Upper lobe of left lung (tissue), 6 donors: ENCODE measurements around the gene SELENON. TPM values are rescaled to one million over a fixed set of nuclear protein-coding genes. Genes with fewer than 3 reads are reported as not detected.
A peak's percentile ranks its signal among the peaks of the same experiment; 100 is the strongest.

ENCODE experiments used
- ATAC-seq, 2 donors: fragments of 200-7000 bp; cut with Tn5 transposase; one replicate each; pipeline ENCODE4 v1.9.1; 2022; ENCODE audit warnings: mild to moderate bottlenecking in 2 of 2, moderate library complexity in 2 of 2; ENCODE audit not compliant: low FRiP score in 2 of 2
- DNase-seq, 2 donors: peaks; one replicate each; pipeline ENCODE4 v3.0.0-alpha.2; 2019 to 2020
- H3K27ac ChIP-seq, 4 donors: fragments of 200-600 bp; sonication (generic); one replicate each; pipeline ENCODE4 v1.5.1; 2016 to 2019
- H3K27me3 ChIP-seq, 4 donors: fragments of 200-600 bp; sonication (generic); one replicate each; pipeline ENCODE4 v1.5.1; 2017 to 2019
- H3K36me3 ChIP-seq, 4 donors: fragments of 200-600 bp; sonication (generic); one replicate each; pipeline ENCODE4 v1.5.1; 2016 to 2019
- H3K4me1 ChIP-seq, 4 donors: fragments of 200-600 bp; sonication (generic); one replicate each; pipeline ENCODE4 v1.5.1; 2018 to 2019
- H3K4me3 ChIP-seq, 4 donors: fragments of 200-600 bp; sonication (generic); one replicate each; pipeline ENCODE4 v1.5.1; 2017 to 2019; ENCODE audit warnings: mild to moderate bottlenecking in 2 of 4, moderate library complexity in 1 of 4
- H3K9me3 ChIP-seq, 4 donors: fragments of 200-600 bp; sonication (generic); one replicate each; pipeline ENCODE4 v1.5.1; 2018 to 2019
- EP300 ChIP-seq, 4 donors: sonication (generic); formaldehyde crosslinking; IDR thresholded peaks; one replicate each; pipeline ENCODE4 v1.5.1; 2017; ENCODE audit warnings: antibody characterized with exemption in 4 of 4, control low read depth in 2 of 4
- POLR2A ChIP-seq, 4 donors: fragments of 450-650 bp; IDR thresholded peaks; one replicate each; pipeline ENCODE4 v1.5.1; 2016 to 2017; ENCODE audit warnings: antibody characterized with exemption in 4 of 4, mild to moderate bottlenecking in 2 of 4
- POLR2AphosphoS5 ChIP-seq, 2 donors: sonication (generic); formaldehyde crosslinking; IDR thresholded peaks; one replicate each; pipeline ENCODE4 v1.5.1; 2017; ENCODE audit warnings: antibody characterized with exemption in 2 of 2
- WGBS, 2 donors: methylation state at CpG; one replicate each; pipeline ENCODE4 v1.1.5; 2017 to 2018; 5-methylcytosine and 5-hydroxymethylcytosine counted together
- total RNA-seq, 6 donors: library from RNA; depleted of rRNA in 4 of 6; stranded (reverse); fragments of >200 nt in 4 of 6; gene quantifications; one replicate each; pipeline versions ENCODE4 v1.1.0 to v1.2.1, GENCODE V29; 2016 to 2021
- TF ChIP-seq, protein P1 (sequence below), 6 experiments: fragments of 450-650 bp in 4 of 6; fragments of 200-600 bp in 2 of 6; sonication (generic) in 2 of 6; IDR thresholded peaks; one replicate each; pipeline ENCODE4 v1.5.1; 2016 to 2019; ENCODE audit warnings: antibody characterized with exemption in 6 of 6
- donor health status: DM: no; HTN: no; CAD: no; lungs with moderate emphysema.
- donor health status: DM: no; HTN: yes; CAD: no; lungs with severe emphysema.

SELENON gene, protein sequence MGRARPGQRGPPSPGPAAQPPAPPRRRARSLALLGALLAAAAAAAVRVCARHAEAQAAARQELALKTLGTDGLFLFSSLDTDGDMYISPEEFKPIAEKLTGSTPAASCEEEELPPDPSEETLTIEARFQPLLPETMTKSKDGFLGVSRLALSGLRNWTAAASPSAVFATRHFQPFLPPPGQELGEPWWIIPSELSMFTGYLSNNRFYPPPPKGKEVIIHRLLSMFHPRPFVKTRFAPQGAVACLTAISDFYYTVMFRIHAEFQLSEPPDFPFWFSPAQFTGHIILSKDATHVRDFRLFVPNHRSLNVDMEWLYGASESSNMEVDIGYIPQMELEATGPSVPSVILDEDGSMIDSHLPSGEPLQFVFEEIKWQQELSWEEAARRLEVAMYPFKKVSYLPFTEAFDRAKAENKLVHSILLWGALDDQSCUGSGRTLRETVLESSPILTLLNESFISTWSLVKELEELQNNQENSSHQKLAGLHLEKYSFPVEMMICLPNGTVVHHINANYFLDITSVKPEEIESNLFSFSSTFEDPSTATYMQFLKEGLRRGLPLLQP
- total RNA-seq = 10 to 100 TPM; 22.0 to 91.1 (median 60.5) TPM

DNA sequence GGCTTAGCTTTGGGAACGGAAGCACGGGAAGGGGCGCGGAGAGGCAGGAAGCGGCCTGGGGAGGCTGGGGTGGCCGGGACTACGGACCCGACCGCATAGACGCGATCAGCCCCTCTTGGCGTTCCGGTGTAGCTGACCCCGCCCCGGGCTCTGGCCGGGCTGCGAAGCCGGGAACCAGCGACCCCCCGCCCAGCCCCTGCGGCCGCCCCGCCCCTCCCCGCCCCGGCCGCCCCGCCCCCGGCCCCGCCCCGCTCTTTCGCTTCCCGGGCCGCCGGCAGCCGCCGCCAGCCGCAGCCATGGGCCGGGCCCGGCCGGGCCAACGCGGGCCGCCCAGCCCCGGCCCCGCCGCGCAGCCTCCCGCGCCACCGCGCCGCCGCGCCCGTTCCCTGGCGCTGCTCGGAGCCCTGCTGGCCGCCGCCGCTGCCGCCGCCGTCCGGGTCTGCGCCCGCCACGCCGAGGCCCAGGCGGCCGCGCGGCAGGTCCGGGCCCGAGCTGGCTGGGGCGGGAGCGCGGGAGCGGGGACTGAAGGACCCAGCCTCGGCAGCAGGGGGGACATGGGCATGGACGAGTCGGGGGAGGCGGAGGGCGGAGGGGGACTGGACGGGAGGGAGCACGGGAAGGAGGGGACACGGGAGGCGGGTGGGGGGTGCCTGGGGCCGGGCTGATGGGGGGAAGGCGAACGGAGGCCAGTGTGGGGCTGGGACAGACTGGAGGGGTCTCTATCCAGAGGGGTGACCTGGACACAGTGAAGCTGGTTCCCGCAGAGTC is at the start of gene SELENON:
TSS of gene SELENON (plus strand) at position 259 of the 768 bp plus-strand sequence. CDS start at position 297, 38 bp downstream.
- H3K4me1 ChIP-seq = peaks cover 49 to 85% (median 66%) of the 10 kb centered on the region in 4 donors
- peak; percentile 79 to 91 for DNase-seq
- 0 to 1% methylated on average over 1 to 27 of the region's 91 CpGs for WGBS, 2 donors
- H3K36me3 ChIP-seq = peaks cover 0 to 3% (median under 1%) of the 10 kb centered on the region in 4 donors
- TF ChIP-seq, protein P1, sequence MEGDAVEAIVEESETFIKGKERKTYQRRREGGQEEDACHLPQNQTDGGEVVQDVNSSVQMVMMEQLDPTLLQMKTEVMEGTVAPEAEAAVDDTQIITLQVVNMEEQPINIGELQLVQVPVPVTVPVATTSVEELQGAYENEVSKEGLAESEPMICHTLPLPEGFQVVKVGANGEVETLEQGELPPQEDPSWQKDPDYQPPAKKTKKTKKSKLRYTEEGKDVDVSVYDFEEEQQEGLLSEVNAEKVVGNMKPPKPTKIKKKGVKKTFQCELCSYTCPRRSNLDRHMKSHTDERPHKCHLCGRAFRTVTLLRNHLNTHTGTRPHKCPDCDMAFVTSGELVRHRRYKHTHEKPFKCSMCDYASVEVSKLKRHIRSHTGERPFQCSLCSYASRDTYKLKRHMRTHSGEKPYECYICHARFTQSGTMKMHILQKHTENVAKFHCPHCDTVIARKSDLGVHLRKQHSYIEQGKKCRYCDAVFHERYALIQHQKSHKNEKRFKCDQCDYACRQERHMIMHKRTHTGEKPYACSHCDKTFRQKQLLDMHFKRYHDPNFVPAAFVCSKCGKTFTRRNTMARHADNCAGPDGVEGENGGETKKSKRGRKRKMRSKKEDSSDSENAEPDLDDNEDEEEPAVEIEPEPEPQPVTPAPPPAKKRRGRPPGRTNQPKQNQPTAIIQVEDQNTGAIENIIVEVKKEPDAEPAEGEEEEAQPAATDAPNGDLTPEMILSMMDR (IDR thresholded peaks at IDR 0.05) = no peak
- TF ChIP-seq EP300 (IDR thresholded peaks at IDR 0.05) (no peak), POLR2A (IDR thresholded peaks at IDR 0.05) (peak in 1 of 4 donors; percentile 51), POLR2AphosphoS5 (IDR thresholded peaks at IDR 0.05) (peak in 1 of 2 donors; percentile 57)
- peak within 1 kb of the TSS; percentile 79 to 90 (median 88) for H3K27ac ChIP-seq
- H3K4me3 ChIP-seq = peak within 1 kb of the TSS; percentile 40 to 77 (median 68)
- ATAC-seq = peak; percentile 52 to 80
- no peaks in the 10 kb centered on the region for H3K27me3 ChIP-seq
- no peaks in the 10 kb centered on the region for H3K9me3 ChIP-seq

DNA sequence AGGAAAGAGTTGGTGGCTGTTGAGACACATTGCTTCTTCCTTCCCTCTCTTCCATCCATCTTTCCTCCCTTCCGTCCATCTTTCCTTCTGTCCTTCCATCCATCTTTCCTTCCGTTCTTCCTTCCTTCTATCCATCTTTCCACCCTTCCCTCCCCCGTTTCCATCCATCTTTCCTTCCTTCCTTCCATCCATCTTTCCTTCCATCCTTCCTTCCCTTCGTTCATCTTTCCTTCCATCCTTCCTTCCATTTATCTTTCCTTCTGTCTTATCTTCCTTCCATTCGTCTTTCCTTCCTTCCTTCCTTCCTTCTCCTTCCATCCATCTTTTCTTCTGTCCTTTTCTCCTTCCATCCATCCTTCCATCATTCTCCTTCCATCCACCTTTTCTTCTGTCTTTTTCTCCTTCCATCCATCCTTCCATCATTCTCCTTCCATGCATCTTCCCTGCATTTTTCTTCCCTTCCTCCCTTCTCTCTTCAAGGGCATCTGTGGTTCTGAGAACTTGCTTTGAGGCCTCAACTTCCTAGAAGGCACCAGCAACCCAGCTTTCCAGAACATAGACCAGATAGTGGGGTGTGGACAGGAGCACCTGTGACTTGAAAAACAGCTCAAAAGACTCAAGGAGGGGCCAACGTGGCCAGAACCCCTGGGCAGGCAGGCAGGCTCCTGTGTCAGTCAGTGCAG is 48.9 kb upstream of the SELENON start:
- Histone ChIP-seq H3K9me3 (no peaks in the 10 kb centered on the region), H3K27ac (no peak overlapping the region), H3K36me3 (no peaks in the 10 kb centered on the region), H3K4me1 (peaks cover 0 to 27% (median 15%) of the 10 kb centered on the region in 4 donors), H3K4me3 (no peak overlapping the region), H3K27me3 (no peaks in the 10 kb centered on the region)
- DNase-seq = no peak
- TF ChIP-seq POLR2A (IDR thresholded peaks at IDR 0.05) (no peak), POLR2AphosphoS5 (IDR thresholded peaks at IDR 0.05) (no peak), EP300 (IDR thresholded peaks at IDR 0.05) (no peak)
- TF ChIP-seq, protein P1 (IDR thresholded peaks at IDR 0.05) = no peak
- ATAC-seq = no peak
- 78 to 90% methylated on average over 5 to 6 of the region's 6 CpGs for WGBS, 2 donors

DNA sequence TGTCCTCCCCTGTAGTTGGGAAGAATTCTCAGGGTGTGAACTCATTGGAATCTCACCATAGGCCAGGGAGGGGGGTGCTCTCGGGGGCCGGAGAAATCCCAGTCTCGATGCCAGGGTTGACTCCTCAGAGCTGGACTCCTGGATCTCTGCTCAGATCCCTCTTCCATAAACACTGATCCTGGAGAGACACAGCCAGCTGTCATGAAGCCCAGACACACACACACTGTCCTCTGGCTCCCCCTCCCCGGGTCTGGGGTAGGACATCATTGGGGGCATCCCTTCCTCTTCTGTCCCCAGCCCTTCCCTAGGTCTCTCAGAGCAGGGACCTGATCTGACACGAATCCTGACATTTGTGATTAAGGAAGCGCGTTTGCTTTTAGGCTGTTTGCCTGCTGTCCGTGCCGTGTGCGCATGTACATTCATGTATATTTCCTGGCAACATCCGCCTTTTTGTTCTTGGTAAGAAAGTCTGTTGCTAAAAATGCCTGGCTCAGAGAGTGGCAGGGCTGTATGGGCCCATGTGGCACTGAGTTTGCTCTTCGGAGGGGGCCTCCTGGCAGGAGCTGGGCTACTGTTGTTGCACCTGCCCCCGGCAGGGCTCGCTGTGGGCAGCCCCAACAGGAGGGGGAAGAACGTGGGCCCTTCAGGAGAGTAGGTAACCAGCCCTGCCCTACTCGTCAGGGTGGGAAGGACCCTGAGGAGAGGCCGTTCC is 45.4 kb upstream of the SELENON start:
- TF ChIP-seq, protein P1 (IDR thresholded peaks at IDR 0.05) = peak in 1 of 6 experiments; percentile 6
- TF ChIP-seq POLR2A (IDR thresholded peaks at IDR 0.05) = no peak
- WGBS, 2 donors = 63% methylated on average over 9 to 16 of the region's 17 CpGs
- no peaks in the 10 kb centered on the region for H3K27me3 ChIP-seq
- no peak for ATAC-seq
- H3K36me3 ChIP-seq = no peaks in the 10 kb centered on the region
- no peak overlapping the region for H3K27ac ChIP-seq
- no peaks in the 10 kb centered on the region for H3K9me3 ChIP-seq
- H3K4me3 ChIP-seq = no peak overlapping the region
- H3K4me1 ChIP-seq = peaks cover 0 to 26% (median 14%) of the 10 kb centered on the region in 4 donors
- no peak for DNase-seq

DNA sequence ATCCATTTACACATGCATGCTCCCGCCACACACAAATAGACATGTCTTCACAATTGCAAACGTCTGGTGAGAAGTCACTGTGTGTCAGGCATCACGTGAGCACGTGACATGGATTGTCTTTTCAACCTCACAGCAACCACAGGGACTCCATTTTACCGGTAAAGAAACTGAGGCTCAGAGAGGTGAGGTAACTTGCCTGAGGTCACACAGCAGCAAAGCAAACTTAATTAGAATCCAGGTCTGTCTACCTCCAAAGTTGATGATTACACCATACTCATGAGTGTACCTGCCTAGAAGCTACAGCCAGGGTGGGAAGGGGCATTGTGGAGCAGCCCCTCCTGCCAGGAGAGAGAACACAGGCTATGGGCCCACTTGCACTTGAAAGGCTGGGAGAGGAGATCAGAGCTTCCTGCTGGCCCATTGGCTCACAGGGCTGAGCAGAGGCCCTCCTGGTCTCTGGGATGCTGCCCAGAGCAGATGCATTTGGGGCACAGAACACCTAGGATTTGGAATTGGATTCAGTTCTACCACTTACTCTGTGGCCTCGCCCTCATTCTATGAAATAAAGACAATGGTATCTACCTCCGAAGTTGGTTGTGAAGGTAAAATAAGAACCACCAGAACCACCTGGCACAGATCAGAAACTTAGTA is 44.4 kb upstream of the SELENON start:
- TF ChIP-seq POLR2A (IDR thresholded peaks at IDR 0.05) (no peak), POLR2AphosphoS5 (IDR thresholded peaks at IDR 0.05) (no peak), EP300 (IDR thresholded peaks at IDR 0.05) (no peak)
- TF ChIP-seq, protein P1 (IDR thresholded peaks at IDR 0.05) = no peak
- no peak overlapping the region for H3K4me3 ChIP-seq
- H3K4me1 ChIP-seq = peaks cover 0 to 23% (median 13%) of the 10 kb centered on the region in 4 donors
- H3K36me3 ChIP-seq = no peaks in the 10 kb centered on the region
- no peaks in the 10 kb centered on the region for H3K27me3 ChIP-seq
- H3K27ac ChIP-seq = no peak overlapping the region
- 83 to 89% methylated on average over 7 of the region's 7 CpGs for WGBS, 2 donors
- DNase-seq = no peak
- H3K9me3 ChIP-seq = no peaks in the 10 kb centered on the region
- ATAC-seq = no peak
